Stimulated activated CD8-positive, alpha-beta memory T cell treated with anti-CD3 and anti-CD28 coated beads, Interleukin-15, amount 100 ng/mL, for 4 hours (primary cell): ENCODE measurements around the gene ACTL10.
"Not testable (repeated sequence)": the region's sequence is repeated elsewhere in the genome, so short reads cannot be mapped to it uniquely, and the experiment has no call there.

Source experiments
- DNase-seq, 2 donors: peaks; one replicate each; pipeline ENCODE4 v3.0.0-alpha.2; 2020; ENCODE audit warnings: low read depth in 2 of 2

The ACTL10 gene

GRCh38 chr20:33666293-33667244 lies at the start of gene ACTL10:
TSS of gene ACTL10 (plus strand) at chr20:33666943. CDS start at chr20:33667498, 555 bp downstream.
- DNase-seq, result peak; percentile 55 to 65

- DNase-seq, result no peak
Measured at GRCh38 chr20:33621717-33622400, 44.9 kb upstream of the ACTL10 start.

GRCh38 chr20:33622705-33623365 lies 43.9 kb upstream of the ACTL10 start:
- DNase-seq, result no peak

GRCh38 chr20:33624399-33624798 lies 42.3 kb upstream of the ACTL10 start:
- no peak for DNase-seq

- DNase-seq, result no peak
Measured at GRCh38 chr20:33626190-33626589, 40.6 kb upstream of the ACTL10 start.

GRCh38 chr20:33627577-33628216 lies 39.0 kb upstream of the ACTL10 start:
- no peak for DNase-seq

GRCh38 chr20:33629533-33629932 lies 37.2 kb upstream of the ACTL10 start:
- no peak for DNase-seq

- no peak for DNase-seq
Measured at GRCh38 chr20:33629979-33630378, 36.8 kb upstream of the ACTL10 start.

- no peak for DNase-seq
Measured at GRCh38 chr20:33630507-33630906, 36.2 kb upstream of the ACTL10 start.

- not testable (repeated sequence) for DNase-seq
Measured at GRCh38 chr20:33631910-33632309, 34.8 kb upstream of the ACTL10 start.

GRCh38 chr20:33635341-33635740 lies 31.4 kb upstream of the ACTL10 start:
- no peak for DNase-seq

- DNase-seq, result no peak
Measured at GRCh38 chr20:33636776-33637175, 30.0 kb upstream of the ACTL10 start.

- no peak for DNase-seq
Measured at GRCh38 chr20:33640287-33640686, 26.5 kb upstream of the ACTL10 start.

- no peak for DNase-seq
Measured at GRCh38 chr20:33644313-33645071, 22.3 kb upstream of the ACTL10 start.

GRCh38 chr20:33645072-33645358 lies 21.7 kb upstream of the ACTL10 start:
- no peak for DNase-seq

- DNase-seq, result no peak
Measured at GRCh38 chr20:33645396-33645795, 21.3 kb upstream of the ACTL10 start.

GRCh38 chr20:33646191-33646590 lies 20.6 kb upstream of the ACTL10 start:
- DNase-seq, result no peak

- DNase-seq, result not testable (repeated sequence)
Measured at GRCh38 chr20:33646959-33647602, 19.7 kb upstream of the ACTL10 start.

GRCh38 chr20:33647603-33648395 lies 18.9 kb upstream of the ACTL10 start:
- no peak for DNase-seq
